ENCODE data around the gene EMC10. TPM values are rescaled to one million over a fixed set of nuclear protein-coding genes. Genes with fewer than 3 reads are reported as not detected.
"Not testable (repeated sequence)": the region's sequence is repeated elsewhere in the genome, so short reads cannot be mapped to it uniquely, and the experiment has no call there.

EMC10 gene
- total RNA-seq, 1 experiment from 2014 or later, result 86.0 TPM

DNA sequence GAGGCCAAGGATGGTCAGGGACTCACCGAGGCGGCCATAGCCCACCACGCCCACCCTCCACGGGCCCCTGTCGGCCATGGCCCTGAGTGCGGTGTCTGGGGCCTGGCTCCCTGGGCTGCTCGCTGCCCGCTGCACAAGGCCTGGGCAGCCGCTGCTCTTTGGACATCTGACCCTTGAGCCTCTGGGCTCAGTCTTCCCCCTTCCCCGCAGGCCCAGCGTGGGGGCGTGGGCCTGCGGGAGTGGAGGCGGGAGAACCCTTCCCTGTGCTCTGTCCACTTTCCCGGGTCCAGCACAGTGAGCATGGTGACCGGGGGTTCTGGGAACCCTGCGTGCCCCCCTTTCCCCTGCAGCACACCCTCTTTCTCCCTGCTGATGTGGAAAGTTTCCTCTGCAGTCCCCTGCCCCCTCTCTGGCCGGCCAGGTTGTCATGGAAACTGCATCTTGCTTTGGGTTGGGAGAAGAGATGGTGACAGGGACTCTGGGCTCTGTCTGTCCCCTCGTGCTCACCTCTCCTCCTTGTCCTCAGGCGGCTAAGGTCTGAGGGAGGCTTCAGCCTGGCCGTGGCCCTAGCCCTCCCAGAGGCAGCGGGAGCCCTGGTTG is 37.5 kb downstream of the EMC10 start, which contains the start of gene ASPDH:
Gene ASPDH, minus strand, starts transcription at position 168 of the 600 bp plus-strand sequence. Its CDS starts 90 bp downstream, at position 78.
- no peak within 1 kb of the TSS for H3K27ac ChIP-seq
- no peaks in the 10 kb centered on the region; the same call in 1 of the 2 replicates for H3K9me3 ChIP-seq (replicated peaks)
- peaks cover 7% of the 10 kb centered on the region for H3K4me1 ChIP-seq (replicated peaks)
- H3K27me3 ChIP-seq (replicated peaks), result 0 out of 2 replicates have a peak, but pooled peaks cover 2% of the 10 kb centered on the region
- DNase-seq (ENCODE audit: low read depth in 1 of 2, low spot score in 2 of 2), result no peak
- H3K36me3 ChIP-seq, result 0 out of 2 replicates have a peak, but pooled peaks cover 4% of the 10 kb centered on the region
- no peak within 1 kb of the TSS for H3K4me3 ChIP-seq

- Histone ChIP-seq H3K9me3 (replicated peaks) (no peaks in the 10 kb centered on the region; the same call in 1 of the 2 replicates), H3K36me3 (0 out of 2 replicates have a peak, but pooled peaks cover 4% of the 10 kb centered on the region), H3K27ac (no peak overlapping the region), H3K4me3 (no peak overlapping the region), H3K4me1 (replicated peaks) (peaks cover 7% of the 10 kb centered on the region), H3K27me3 (replicated peaks) (0 out of 2 replicates have a peak, but pooled peaks cover 2% of the 10 kb centered on the region)
- no peak for DNase-seq (ENCODE audit: low read depth in 1 of 2, low spot score in 2 of 2)
Observed at GRCh38 chr19:50514346-50515167, 38.2 kb downstream of the EMC10 start.

GRCh38 chr19:50515168-50515561 is 38.9 kb downstream of the EMC10 start:
- 0 out of 2 replicates have a peak, but pooled peaks cover 4% of the 10 kb centered on the region for H3K36me3 ChIP-seq
- H3K4me3 ChIP-seq, result no peak overlapping the region
- DNase-seq (ENCODE audit: low read depth in 1 of 2, low spot score in 2 of 2), result no peak
- H3K27me3 ChIP-seq (replicated peaks), result 0 out of 2 replicates have a peak, but pooled peaks cover 2% of the 10 kb centered on the region
- H3K9me3 ChIP-seq (replicated peaks), result no peaks in the 10 kb centered on the region; the same call in 1 of the 2 replicates
- no peak overlapping the region for H3K27ac ChIP-seq
- H3K4me1 ChIP-seq (replicated peaks), result peaks cover 5% of the 10 kb centered on the region

DNA sequence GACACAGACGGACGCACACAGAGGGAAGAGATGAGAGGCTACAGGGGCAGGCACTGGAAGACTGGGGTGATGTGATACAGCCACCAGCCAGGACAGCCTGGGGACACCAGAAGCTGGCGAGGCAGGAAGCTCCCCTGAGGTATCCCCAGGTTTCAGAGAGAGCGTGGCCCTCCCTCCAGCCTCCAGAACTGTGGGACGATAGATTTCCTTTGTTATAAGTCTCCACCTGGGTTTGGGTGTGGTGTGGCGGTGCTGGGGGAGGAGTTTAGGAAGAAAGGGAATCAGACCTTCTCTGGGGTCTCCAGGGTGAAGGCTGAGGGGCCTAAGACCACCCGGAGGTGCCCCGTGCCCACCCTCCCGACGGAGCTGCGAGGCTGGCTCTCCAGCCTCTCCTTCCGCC is 40.1 kb downstream of the EMC10 start:
- Histone ChIP-seq H3K4me3 (no peak overlapping the region), H3K27me3 (replicated peaks) (0 out of 2 replicates have a peak, but pooled peaks cover 2% of the 10 kb centered on the region), H3K4me1 (replicated peaks) (no peaks in the 10 kb centered on the region), H3K9me3 (replicated peaks) (no peaks in the 10 kb centered on the region; the same call in 1 of the 2 replicates), H3K36me3 (no peaks in the 10 kb centered on the region), H3K27ac (no peak overlapping the region)
- DNase-seq (ENCODE audit: low read depth in 1 of 2, low spot score in 2 of 2), result no peak

- Histone ChIP-seq H3K36me3 (no peaks in the 10 kb centered on the region), H3K4me1 (replicated peaks) (no peaks in the 10 kb centered on the region), H3K27ac (no peak overlapping the region), H3K4me3 (no peak overlapping the region), H3K9me3 (replicated peaks) (no peaks in the 10 kb centered on the region; the same call in 1 of the 2 replicates), H3K27me3 (replicated peaks) (0 out of 2 replicates have a peak, but pooled peaks cover 2% of the 10 kb centered on the region)
- DNase-seq (ENCODE audit: low read depth in 1 of 2, low spot score in 2 of 2), result no peak
Observed at GRCh38 chr19:50516964-50517703, 40.8 kb downstream of the EMC10 start.

DNA sequence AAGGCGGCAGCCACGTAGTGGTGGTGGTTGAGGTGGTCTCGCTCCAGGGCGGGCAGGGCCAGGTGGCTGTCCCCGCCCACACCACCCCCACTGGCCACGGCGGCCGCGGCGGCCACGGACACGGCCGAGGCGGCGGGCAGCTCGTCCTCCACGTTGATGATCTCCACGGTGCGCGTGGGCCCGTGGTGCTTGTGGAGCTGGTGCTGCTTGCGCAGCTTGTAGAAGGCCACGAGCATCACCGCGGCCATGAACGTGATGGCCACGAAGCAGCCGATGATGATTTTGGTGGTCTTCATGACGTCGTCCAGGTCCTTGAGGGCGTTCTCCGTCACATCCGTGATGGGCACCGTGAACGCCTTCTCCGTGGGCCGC is 41.4 kb downstream of the EMC10 start:
- DNase-seq (ENCODE audit: low read depth in 1 of 2, low spot score in 2 of 2), result no peak
- H3K36me3 ChIP-seq, result no peaks in the 10 kb centered on the region

DNA sequence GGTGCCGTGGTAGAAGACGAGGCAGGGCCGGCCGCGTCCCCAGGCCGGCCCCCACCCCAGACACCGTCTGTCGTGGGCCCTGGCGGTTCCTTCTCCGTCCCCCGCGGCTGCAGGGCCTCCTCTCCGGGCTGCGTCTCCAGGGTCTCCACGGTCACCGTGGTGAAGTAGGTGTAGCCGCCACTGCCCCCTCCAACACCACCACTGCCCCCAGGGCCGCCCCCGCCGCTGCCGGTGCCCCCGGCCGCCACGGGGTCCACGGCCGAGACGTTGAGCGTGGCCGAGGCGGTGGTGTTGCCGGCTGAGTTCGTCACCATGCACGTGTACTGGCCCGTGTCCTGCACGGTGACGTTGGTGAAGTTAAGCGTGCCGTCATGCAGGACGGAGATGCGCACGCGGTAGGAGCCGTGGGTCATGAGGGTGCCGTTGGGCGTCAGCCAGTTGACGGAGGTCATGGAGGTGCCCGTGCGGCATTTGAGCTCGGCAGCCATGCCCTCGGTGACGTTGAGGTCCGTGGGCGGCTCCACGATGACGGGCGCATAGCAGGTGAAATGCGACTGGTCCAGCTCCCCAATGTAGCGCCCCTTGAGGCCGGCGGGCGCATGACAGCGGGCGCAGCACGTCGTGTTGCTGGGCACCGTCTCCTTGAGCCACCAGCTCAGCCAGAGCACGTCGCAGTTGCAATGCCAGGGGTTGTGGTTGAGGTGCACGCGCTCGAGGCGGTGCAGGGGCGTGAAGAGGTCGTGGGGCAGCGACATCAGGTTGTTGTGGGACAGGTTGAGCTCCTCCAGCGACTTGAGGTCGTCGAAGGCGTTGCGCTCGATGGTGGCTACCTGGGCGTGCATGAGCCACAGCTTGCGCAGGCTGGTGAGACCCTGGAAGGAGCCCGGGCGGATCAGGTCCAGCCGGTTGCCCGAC is 42.0 kb downstream of the EMC10 start:
- no peak overlapping the region for H3K27ac ChIP-seq
- no peaks in the 10 kb centered on the region for H3K4me1 ChIP-seq (replicated peaks)
- no peak overlapping the region for H3K4me3 ChIP-seq
- DNase-seq (ENCODE audit: low read depth in 1 of 2, low spot score in 2 of 2), result no peak
- H3K9me3 ChIP-seq (replicated peaks), result no peaks in the 10 kb centered on the region; the same call in 1 of the 2 replicates
- 0 out of 2 replicates have a peak, but pooled peaks cover 2% of the 10 kb centered on the region for H3K27me3 ChIP-seq (replicated peaks)
- no peaks in the 10 kb centered on the region for H3K36me3 ChIP-seq

More for the DNA sequence above, 41.4 kb downstream of the EMC10 start:
- H3K4me3 ChIP-seq, result no peak overlapping the region
- H3K27ac ChIP-seq, result no peak overlapping the region
- H3K9me3 ChIP-seq (replicated peaks), result no peaks in the 10 kb centered on the region; the same call in 1 of the 2 replicates
- 0 out of 2 replicates have a peak, but pooled peaks cover 2% of the 10 kb centered on the region for H3K27me3 ChIP-seq (replicated peaks)
- no peaks in the 10 kb centered on the region for H3K4me1 ChIP-seq (replicated peaks)

DNA sequence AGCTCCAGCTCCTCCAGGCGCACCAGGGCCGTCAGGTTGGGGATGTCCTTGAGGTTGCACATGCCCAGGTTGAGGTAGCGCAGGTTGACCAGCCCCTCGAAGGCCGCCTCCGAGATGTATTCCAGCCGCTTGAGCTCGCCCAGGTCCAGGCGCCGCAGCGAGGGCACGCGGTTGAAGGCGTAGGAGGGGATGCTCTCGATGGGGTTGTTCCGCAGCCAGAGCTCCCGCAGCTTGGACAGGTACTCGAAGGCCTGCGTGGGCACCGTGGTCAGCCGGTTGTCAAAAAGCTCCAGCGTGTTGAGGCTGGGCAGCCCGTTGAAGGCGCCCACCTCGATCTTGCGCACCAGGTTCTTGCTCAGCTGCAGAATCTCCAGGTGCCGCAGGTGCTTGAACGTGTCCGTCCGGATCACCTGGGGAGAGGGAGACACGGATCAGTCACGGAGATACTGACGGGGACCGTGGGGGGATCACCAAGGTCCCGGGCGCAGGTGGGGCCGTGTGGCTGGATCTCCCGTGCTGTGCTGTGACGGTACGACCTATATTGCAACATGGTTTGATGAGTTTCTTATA is 42.8 kb downstream of the EMC10 start:
- no peaks in the 10 kb centered on the region for H3K4me1 ChIP-seq (replicated peaks)
- DNase-seq (ENCODE audit: low read depth in 1 of 2, low spot score in 2 of 2), result no peak
- H3K27me3 ChIP-seq (replicated peaks), result 0 out of 2 replicates have a peak, but pooled peaks cover 2% of the 10 kb centered on the region
- H3K36me3 ChIP-seq, result no peaks in the 10 kb centered on the region
- H3K4me3 ChIP-seq, result no peak overlapping the region
- no peaks in the 10 kb centered on the region; the same call in 1 of the 2 replicates for H3K9me3 ChIP-seq (replicated peaks)
- no peak overlapping the region for H3K27ac ChIP-seq

DNA sequence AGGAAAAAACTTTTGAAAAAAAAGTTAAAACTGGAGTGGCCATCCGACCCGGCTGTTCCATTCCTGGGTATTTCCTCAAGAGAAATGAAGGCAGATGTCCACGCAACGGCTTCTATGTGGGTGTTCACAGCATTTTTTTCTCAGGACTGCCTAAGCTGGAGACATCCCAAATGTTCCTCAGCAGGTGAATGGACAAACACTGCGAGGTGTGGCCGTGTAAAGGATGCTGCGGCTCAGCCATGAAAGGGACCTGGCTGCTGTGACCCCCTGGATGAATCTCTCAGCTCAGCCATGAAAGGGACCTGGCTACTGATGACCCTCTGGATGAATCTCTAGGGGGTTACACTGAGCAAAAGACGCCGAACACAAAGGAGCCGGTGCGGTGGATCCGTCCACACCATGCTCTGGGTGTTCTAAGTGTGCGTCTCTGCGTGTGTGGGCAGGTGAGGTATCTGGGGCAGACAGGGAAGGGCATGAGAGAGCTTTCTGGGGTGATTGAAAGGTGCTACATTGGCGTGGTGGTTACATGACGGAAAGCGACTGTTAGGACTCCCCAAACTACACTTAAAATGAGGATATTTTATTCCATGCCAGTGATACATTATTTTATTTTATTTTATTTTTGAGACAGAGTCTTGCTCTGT is 44.6 kb downstream of the EMC10 start:
- no peak for DNase-seq (ENCODE audit: low read depth in 1 of 2, low spot score in 2 of 2)
- H3K36me3 ChIP-seq, result no peaks in the 10 kb centered on the region
- H3K4me1 ChIP-seq (replicated peaks), result no peaks in the 10 kb centered on the region
- H3K27me3 ChIP-seq (replicated peaks), result no peaks in the 10 kb centered on the region
- H3K9me3 ChIP-seq (replicated peaks), result no peaks in the 10 kb centered on the region; the same call in 1 of the 2 replicates
- no peak overlapping the region for H3K27ac ChIP-seq
- no peak overlapping the region for H3K4me3 ChIP-seq

DNA sequence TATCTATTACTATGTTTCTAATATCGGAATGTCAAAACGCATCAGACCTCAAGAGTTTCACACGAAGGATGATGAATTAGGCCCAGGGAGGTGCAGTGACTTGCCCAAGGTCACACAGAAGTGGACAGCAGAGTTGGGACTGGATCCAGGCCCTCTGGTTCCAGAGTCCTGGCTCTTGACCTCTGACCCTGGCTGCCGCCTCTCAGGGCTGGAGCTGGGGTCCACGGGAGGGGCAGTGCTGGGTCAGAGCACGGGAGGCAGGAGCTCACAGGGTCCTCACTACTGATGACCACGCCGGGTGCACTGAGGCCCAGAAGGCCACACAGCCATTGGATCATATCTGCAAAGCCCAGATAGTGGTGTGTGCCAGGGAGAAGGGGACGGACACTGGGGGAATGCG is 46.6 kb downstream of the EMC10 start:
- DNase-seq (ENCODE audit: low read depth in 1 of 2, low spot score in 2 of 2), result no peak
- Histone ChIP-seq H3K4me3 (no peak overlapping the region), H3K4me1 (replicated peaks) (no peaks in the 10 kb centered on the region), H3K27me3 (replicated peaks) (no peaks in the 10 kb centered on the region; the same call in 1 of the 2 replicates), H3K36me3 (no peaks in the 10 kb centered on the region), H3K27ac (no peak overlapping the region), H3K9me3 (replicated peaks) (no peaks in the 10 kb centered on the region; the same call in 1 of the 2 replicates)

- not testable (repeated sequence) for H3K9me3 ChIP-seq (replicated peaks); H3K27me3 ChIP-seq (replicated peaks); DNase-seq (ENCODE audit: low read depth in 1 of 2, low spot score in 2 of 2)
Observed at GRCh38 chr19:50528052-50528451, 51.7 kb downstream of the EMC10 start.

DNA sequence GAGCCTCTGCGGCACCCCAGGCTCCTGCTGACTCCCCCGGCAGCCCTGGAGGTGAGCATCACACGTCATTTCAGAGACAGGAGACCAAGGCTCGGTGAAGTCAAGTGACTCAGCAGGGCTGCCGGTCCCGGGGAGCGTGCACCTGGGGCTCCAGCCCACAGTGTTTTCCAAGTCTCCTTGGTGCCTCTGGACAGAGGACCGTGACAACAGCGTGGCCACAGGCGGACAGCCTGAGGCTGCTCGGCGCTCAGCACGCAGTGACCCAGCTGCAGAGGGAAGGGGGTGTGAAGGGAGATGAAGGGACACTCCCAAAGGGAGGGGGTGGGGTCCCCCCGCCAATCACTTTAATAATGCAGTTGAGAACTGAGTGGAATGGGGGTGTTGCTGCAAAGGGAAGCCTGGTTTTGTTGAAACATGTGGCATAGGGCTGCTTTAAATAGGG is 54.9 kb downstream of the EMC10 start:
- no peak for DNase-seq (ENCODE audit: low read depth in 1 of 2, low spot score in 2 of 2)
- H3K36me3 ChIP-seq, result no peaks in the 10 kb centered on the region
- peaks cover 2% of the 10 kb centered on the region; the same call in 1 of the 2 replicates for H3K27me3 ChIP-seq (replicated peaks)
- no peak overlapping the region for H3K4me3 ChIP-seq
- no peaks in the 10 kb centered on the region; the same call in 1 of the 2 replicates for H3K9me3 ChIP-seq (replicated peaks)
- H3K27ac ChIP-seq, result no peak overlapping the region
- no peaks in the 10 kb centered on the region for H3K4me1 ChIP-seq (replicated peaks)

More at GRCh38 chr19:50528052-50528451, 51.7 kb downstream of the EMC10 start:
- H3K36me3 ChIP-seq; H3K27ac ChIP-seq; H3K4me3 ChIP-seq; H3K4me1 ChIP-seq (replicated peaks): not testable (repeated sequence)
